ENCODE results near the gene NR1D2.

NR1D2 gene

DNA sequence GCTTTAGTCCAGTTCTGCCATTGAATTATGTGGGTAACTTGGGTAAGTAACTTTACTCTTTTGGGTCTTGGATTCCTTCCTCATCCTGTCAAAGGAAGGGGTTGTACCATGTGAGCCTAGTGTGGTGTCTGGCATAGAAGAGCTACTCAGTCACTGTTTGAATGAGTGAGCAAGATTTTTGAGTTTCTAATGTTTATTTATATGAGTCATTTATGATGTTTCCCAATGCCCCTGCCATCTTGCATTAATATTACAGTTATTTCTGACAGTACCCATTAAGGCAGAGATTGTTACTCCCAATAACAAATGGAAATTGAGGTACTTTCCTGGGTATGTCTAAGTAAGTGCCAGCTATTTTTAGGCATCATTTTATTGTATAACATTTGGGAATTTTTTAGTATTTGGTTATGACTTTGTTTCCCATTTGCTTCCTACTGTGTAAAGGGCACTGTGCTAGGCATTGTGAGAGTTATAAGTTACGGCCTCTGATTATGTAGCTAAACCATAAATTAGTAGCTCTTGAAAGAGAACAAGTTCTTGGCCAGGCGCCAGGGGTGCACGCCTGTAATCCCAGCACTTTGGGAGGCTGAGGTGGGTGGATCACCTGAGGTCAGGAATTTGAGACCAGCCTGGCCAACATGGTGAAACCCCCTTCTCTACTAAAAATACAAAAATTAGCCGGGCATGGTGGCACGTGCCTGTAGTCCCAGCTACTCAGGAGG, 23.5 kb downstream of the NR1D2 start:
- Histone ChIP-seq H3K9me3 (no peaks in the 10 kb centered on the region), H3K36me3 (peaks cover 15 to 41% (median 21%) of the 10 kb centered on the region in 3 donors), H3K4me3 (no peak overlapping the region), H3K27me3 (no peaks in the 10 kb centered on the region), H3K27ac (peak overlapping the region in 1 of 2 donors; percentile 27), H3K4me1 (peaks cover 0 to 54% (median 23%) of the 10 kb centered on the region in 4 donors)
- TF ChIP-seq, protein P1, sequence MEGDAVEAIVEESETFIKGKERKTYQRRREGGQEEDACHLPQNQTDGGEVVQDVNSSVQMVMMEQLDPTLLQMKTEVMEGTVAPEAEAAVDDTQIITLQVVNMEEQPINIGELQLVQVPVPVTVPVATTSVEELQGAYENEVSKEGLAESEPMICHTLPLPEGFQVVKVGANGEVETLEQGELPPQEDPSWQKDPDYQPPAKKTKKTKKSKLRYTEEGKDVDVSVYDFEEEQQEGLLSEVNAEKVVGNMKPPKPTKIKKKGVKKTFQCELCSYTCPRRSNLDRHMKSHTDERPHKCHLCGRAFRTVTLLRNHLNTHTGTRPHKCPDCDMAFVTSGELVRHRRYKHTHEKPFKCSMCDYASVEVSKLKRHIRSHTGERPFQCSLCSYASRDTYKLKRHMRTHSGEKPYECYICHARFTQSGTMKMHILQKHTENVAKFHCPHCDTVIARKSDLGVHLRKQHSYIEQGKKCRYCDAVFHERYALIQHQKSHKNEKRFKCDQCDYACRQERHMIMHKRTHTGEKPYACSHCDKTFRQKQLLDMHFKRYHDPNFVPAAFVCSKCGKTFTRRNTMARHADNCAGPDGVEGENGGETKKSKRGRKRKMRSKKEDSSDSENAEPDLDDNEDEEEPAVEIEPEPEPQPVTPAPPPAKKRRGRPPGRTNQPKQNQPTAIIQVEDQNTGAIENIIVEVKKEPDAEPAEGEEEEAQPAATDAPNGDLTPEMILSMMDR (IDR thresholded peaks at IDR 0.05): no peak
- no peak for DNase-seq
- intact Hi-C loops (cut with DNase I; ENCODE audit: low total_unique reads): no loop called here

DNA sequence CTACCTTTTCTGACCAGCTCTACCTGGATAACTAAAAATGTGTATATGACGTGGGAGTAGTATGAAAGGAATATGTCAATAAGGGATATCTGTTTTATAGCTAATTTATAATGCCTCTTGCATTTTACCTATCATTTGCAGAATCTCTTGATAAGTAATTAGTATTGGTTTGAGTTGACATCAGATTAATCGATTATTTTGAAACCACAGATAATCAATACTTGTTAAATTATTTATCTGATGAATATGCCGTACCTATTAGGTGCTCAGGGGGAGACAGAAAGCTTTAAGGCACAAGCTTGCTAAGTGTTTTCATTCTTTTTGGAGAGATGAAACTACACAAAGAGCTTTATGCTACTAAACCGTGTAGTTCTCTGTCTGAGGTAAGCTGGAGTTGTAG, 24.3 kb downstream of the NR1D2 start:
- Histone ChIP-seq H3K9me3 (no peaks in the 10 kb centered on the region), H3K27me3 (no peaks in the 10 kb centered on the region), H3K4me3 (no peak overlapping the region), H3K36me3 (peaks cover 10 to 41% (median 17%) of the 10 kb centered on the region in 3 donors), H3K27ac (no peak overlapping the region), H3K4me1 (peaks cover 0 to 46% (median 23%) of the 10 kb centered on the region in 4 donors)
- TF ChIP-seq, protein P1 (IDR thresholded peaks at IDR 0.05): no peak
- no peak for DNase-seq
- intact Hi-C loops (cut with DNase I; ENCODE audit: low total_unique reads): no loop called here

DNA sequence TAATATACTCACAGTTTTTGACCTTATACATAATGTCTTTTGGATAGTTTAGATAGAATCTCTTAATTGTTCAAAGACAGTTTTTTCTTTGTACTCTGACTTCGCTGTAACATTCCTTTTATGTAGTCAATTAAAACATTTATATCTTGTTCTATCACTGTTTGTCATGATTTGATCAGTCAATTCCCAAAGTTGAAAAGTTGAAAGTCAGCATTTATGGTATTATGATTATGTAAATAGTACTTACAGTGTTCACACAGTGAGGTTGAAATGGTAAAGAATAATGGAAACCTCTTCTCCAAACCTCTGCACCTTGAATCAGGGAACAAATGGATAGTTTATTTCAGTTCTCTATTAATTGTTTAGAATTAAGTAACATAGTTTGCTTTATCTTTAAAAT, 26.6 kb downstream of the NR1D2 start:
- H3K4me3 ChIP-seq: no peak overlapping the region
- H3K27ac ChIP-seq: no peak overlapping the region
- no peaks in the 10 kb centered on the region for H3K27me3 ChIP-seq
- intact Hi-C loops (cut with DNase I; ENCODE audit: low total_unique reads): no loop called here
- no peaks in the 10 kb centered on the region for H3K9me3 ChIP-seq
- no peak for DNase-seq
- TF ChIP-seq, protein P1 (IDR thresholded peaks at IDR 0.05): no peak
- H3K36me3 ChIP-seq: peaks cover 9 to 40% (median 23%) of the 10 kb centered on the region in 3 donors
- H3K4me1 ChIP-seq: peaks cover 0 to 24% (median 6%) of the 10 kb centered on the region in 4 donors

DNA sequence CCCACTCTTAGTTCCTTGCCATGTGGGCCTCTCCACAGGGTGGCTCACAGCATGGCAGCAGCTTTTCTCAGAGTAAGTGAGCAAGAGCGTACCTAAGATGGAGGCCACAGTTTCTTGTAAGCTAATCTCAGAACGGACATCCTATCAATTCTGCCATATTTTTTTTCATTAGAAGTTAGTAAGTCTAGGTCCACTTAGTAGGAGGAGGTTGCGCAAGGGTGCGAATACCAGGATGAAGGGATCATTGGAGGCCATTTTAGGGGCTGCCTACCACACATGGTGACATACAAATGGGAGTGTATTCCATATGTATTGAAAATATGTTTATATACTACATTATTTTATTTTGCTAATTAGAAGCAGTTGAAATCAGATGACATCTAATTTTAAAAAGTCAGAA, 31.5 kb downstream of the NR1D2 start:
- no peaks in the 10 kb centered on the region for H3K9me3 ChIP-seq
- intact Hi-C loops (cut with DNase I; ENCODE audit: low total_unique reads): no loop called here

GRCh38 chr3:23979569-23979968, 34.5 kb downstream of the NR1D2 start:
- Histone ChIP-seq H3K36me3 (peaks cover 13 to 26% (median 25%) of the 10 kb centered on the region in 3 donors), H3K27ac (no peak overlapping the region), H3K27me3 (no peaks in the 10 kb centered on the region), H3K4me3 (no peak overlapping the region), H3K9me3 (no peaks in the 10 kb centered on the region), H3K4me1 (peaks cover 0 to 42% (median 21%) of the 10 kb centered on the region in 4 donors)
- TF ChIP-seq, protein P1 (IDR thresholded peaks at IDR 0.05): no peak
- intact Hi-C loops (cut with DNase I; ENCODE audit: low total_unique reads): no loop called here
- no peak for DNase-seq

More for the DNA sequence above, 31.5 kb downstream of the NR1D2 start:
- Histone ChIP-seq H3K4me3 (no peak overlapping the region), H3K4me1 (peaks cover 0 to 33% (median 11%) of the 10 kb centered on the region in 4 donors), H3K36me3 (peaks cover 19 to 34% (median 26%) of the 10 kb centered on the region in 3 donors), H3K27me3 (no peaks in the 10 kb centered on the region), H3K27ac (no peak overlapping the region)
- no peak for DNase-seq
- TF ChIP-seq, protein P1 (IDR thresholded peaks at IDR 0.05): no peak

Data from tibial artery (tissue), 4 donors.